T follicular helper cell (primary cell): ENCODE results near the gene MTHFD1L.

ENCODE experiments used
- DNase-seq: peaks from one replicate; pipeline ENCODE4 v3.0.0-alpha.2; 2020; ENCODE audit warnings: low read depth

MTHFD1L gene

DNA sequence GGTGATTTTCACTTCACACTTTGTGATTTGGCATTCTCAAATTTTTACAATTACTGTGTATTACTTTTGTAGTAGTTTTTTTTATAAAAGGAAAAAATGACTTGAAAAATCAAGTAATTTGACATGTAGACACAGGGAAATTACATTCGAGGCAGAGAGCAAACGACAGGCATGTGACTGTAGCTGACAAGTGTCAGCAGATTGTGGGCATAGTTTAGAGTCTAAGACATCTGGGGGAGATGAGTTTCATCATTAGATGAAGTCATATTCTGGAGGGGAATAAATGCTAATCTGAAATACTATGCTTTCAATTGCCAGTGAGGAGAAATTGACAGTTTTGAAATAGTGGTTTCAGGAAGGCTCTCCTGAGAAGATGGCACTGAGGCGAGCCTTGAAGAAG lies 126.0 kb downstream of the MTHFD1L start:
- no peak for DNase-seq

DNA sequence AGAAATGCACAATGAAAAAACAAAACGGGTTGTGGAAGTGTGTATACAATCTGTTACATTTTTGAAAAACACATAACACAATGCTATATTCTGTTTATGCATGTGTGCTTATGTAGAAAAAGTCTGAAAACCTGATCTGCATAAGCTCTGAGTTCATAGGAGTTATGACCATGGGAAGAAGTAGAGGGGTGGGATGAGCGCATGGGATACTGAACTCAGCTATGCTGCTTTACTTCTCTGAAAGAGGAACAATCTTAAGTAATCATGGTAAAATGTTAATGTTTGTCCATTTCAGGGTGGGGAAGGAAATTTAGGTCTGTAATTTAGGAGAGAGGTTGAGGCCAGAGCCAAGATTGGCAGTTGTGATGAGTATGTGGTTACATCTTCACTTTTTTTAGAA lies 126.8 kb downstream of the MTHFD1L start:
- DNase-seq, result no peak

DNA sequence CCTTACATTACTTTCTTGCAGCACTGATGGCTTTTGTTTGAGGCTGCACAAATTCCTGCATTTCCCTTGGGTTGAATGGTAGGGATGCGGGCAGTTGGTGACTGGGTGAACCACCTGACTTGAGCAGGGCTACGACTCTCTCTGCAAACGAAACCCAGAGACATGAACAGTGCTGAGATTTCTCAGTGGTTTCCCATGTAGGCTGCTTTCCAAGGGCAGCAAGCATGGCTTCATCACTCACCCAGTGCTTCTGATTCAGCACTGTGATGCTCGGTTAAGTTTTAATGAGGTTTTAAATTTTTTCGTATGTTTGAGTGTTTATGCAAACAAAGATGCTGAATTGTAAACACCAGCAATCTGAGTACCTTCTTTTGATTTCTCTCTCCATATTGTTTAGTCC lies 127.2 kb downstream of the MTHFD1L start:
- no peak for DNase-seq

DNA sequence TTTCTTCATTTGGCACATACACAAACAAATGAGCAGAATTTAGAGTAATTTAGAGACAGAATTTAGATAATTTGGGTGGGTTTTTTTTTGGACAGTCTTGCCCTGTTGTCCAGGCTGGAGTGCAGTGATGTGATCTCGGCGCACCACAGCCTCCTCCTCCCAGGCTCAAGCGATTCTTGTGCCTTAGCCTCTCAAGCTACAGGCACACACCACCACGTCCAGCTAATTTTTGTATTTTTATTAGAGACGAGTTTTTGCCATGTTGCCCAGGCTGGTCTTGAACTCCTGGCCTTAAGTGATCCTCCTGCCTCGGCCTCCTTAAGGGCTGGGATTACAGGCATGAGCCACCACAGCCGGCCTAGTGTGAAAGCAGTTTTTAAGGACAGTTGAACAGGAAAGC lies 127.8 kb downstream of the MTHFD1L start:
- no peak for DNase-seq

DNA sequence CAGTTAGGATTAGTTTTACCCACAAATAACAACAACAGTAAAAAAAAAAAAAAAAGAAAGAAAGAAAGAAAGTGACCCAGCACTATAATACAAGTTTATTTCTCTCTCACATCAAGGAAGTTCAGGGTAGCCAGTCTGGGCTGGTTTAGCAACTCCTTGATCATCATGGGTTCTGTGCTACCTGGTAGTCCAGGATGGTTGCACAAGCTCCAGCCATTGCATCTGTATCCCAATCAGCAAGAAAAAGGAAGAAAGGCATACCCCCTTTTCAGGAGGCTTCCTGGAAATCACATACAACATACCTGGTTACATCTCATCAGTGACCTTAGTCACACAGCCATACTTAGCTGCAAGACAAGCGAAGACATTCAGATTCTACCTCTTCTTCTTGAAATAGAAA lies 128.5 kb downstream of the MTHFD1L start:
- no peak for DNase-seq

DNA sequence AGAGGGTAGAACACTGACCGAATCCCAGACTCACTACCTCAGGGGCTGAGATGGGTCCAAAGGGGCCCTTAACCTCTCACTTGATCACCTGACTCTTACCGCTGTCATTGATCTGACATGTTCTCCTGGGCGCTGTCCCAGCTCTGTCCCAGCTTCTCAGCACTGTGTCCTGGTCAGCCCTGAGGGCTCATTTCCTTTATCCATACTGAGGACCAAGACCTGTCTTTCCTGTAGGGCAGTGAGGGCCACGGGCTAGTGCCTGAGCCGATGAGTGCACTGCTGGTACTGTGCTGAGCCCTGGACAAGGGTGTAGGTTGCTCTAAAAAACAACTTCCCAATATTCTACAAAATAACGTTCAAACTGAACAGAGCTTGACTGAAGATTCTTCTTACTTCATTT lies 131.5 kb downstream of the MTHFD1L start:
- no peak for DNase-seq

DNA sequence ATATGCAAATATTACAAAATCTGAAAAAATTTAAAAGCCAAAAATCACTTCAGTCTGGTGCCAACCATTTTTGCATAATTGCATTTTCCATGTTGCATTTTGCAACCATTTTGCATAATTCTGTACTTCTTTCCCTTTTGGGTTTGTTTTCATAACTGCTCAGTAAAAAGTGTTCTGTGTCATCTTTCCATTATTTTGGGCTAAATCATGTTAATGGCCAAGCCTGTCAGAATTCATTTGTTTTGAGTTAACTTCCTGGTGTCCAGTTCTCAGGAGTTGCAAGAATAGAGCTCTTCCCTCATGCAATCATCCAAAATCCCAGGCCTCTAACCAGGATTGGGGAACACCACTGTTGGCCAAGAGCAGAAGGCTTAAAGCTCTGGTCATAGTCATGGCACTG lies 133.6 kb downstream of the MTHFD1L start:
- no peak for DNase-seq

DNA sequence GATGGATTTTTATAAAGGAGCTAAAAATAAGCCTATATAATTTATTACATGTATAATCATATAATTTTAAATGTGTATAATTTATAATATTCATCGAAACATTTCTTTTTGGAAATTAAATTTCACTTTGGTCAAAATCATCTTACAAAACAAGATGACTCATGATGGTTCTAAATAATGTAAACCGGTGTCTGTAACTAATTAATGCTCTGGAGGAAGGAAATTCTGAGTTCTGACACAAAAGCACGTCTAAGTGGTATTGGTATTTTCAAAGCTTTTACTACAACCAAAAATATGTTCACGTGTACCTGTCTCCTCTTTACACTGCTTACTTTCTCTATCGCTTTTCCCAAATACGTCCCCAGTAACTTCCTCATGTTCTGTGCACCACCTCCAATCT lies 134.1 kb downstream of the MTHFD1L start:
- no peak for DNase-seq

DNA sequence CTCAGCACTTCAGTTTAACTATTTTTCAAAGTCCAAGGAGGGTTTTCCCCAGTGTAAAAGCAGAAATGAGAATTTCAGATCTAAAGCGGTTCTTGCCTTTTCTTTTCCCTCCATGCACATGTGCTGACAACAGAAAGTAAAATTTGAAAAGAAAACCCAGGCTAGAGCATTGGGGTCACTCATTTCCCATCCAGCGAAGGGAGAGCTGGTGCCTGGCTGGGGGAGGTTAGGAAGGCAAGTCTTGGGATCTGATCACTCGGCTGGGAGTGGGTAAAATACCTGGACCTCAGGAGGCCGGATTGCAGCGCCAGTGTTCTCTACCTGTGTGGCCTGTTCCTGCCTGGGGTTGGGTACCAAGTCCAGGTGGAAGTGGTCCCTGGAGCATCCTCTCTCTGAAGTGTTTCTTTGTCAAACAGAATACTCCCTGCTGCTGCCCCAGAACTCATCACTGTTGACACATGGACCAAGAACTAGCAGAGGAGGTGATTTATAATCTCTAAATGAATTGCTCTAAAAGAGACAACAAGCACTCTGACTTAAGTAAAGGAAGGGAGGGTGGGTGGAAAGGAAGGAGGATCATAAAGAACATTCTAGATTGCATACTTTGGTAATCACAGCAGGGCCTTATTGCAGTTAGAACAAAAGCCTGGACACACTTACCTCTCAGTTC lies 136.0 kb downstream of the MTHFD1L start:
- no peak for DNase-seq

DNA sequence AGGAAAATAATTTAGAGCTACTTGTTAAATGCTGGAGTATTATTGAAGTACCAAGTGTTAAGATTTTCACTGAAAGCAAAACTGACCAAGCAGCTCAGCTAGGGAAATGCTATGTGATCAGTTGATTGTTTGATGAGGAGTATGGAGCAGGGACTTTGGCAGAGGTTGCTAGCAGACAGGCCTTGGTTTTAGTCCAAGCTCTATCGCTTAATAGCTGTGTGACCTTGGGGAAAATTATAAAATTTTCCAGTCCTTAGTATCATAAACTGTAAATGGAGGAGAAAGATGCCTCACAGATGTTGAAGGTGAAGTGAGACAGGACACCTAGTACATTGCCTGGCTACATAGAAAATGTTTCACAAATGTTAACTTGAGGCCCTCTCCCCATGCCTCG lies 136.6 kb downstream of the MTHFD1L start:
- DNase-seq, result no peak

DNA sequence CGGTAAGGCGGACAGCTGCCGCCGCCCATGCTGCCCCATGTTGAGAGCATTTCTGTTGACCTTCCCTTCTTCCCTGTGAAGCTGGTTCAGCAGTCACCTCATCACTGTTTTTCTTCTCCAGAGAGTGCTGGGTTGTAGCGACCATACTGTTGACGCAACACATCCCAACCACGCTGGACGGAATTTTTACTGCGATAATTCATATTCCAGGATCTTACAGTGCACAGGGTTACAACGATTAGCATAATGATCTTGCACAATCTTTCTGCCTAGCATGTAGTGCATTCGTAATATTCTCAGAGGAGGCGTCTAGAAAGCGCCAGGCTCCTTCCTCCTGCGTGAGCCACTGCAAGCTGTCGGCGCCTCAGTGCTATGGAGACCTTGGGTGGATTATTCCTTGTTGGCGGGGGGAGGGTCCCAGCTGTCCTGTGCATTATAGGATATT lies 137.0 kb downstream of the MTHFD1L start:
- no peak for DNase-seq

DNA sequence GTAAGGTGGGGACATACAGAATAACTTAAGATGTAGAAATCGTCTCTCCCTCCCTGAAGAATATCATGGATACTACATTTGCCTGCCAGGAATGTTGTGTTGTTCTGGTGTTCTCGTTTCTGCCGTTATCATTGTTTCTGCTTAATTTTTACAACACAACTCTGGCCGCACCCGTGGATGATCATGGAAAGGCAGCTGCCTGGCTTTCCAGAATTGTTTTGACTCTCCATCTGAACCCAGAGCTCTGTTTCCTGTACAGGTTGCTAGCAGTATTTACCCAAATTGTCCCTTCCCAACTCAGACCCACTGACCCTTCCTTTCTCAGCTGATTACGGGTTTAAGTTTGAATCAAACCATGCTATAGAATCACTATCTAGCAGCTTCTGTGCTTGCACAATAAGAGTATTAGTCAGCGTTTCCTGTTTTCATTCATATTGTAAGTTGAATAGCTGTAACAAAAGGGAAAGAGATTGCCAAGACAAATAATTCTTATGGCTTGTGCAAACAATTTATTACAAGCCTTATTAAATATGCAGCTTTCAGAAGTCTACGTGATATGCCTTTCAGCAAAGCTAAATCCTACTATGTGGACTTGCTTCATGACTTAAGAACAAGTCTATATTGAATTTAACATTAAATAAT lies 139.0 kb downstream of the MTHFD1L start:
- no peak for DNase-seq

DNA sequence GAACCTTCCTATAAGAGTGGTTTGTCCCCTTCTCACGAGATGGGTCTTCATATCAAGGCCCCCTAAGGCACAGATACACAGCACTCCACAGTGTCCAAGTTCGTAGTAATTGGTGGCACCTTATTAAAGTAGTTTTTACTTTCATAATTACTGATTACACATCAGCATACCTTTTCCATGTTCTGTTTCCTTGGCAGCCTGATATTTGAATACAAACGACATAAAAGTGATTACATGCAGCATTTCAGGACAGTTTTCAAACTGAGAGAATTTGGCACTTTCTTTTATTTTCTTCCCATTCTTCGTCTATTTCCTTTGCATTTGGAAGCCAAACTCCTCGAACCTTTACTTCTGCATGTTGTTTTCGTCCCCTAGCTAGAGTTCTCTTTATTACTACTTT lies 139.7 kb downstream of the MTHFD1L start:
- no peak for DNase-seq

DNA sequence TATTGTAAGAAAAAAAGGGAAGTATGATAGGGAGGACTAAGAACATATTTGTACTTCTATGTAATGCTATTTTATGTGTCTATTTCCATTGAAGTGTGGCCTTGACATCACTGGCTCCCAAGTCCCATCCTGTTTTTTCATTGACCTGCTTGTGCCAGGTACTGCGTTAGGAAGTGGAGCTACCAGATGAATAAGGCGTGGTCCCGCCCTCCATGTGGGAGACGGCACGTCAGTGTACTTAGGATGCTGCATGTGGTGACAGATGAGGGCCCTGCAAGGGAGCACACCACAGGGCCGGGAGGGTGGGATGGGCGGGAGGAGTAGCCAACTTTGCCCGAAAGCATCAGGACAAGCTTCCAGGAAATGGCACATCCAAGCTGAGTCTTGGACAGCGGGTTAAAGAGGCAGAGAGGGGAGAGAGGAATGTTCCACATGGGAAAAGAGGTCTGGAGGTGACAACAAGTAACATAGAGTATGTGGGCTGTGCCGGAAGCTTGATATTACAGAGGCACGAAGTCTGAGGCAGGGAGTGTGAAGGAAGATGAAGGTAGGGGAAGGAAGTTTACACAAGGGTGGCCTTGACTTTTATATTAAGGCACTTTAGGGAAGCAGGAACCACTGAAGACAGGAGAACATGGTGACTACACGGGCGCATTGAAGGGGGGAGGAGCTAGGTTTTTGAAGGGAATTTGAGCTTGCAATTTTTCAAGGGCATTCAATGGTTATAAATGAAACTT lies 140.6 kb downstream of the MTHFD1L start:
- no peak for DNase-seq

DNA sequence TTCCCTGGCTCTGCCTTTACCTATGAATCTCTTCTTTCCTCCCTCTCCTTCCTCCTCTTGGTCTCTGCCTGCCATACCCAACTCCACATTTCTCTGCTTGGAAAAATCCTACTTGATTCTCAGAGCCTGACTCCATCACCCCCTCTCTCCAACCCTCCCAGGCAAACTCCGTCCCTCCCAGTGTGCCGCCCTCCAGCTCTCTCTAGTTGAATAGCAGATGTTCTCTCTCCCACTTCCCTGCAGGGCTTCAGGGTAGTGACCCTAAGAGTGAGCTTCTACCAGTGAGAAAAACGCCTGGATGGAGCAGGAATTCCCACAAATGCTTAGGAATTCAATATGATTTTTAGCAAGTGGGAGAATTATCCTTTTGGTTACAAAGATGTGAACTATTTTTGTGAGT lies 141.6 kb downstream of the MTHFD1L start:
- DNase-seq, result no peak

DNA sequence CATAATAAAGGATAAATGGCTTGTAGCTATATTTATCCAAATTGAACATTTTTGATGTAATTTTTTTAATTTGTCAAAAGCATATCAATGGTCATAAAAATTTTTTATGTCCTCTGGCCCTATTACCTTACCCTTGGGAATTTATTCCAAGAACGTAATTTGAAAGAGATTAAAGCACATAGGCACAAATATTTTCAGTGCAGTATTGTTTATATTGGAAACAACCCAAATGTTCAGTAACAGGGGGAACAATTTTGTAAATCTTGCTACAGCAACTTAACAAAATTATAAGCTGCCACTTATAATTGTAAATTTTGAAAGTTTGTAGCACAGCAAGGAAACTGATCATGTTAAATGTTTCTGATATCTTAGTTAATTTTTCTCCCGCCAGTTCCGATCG lies 142.4 kb downstream of the MTHFD1L start:
- DNase-seq, result no peak

DNA sequence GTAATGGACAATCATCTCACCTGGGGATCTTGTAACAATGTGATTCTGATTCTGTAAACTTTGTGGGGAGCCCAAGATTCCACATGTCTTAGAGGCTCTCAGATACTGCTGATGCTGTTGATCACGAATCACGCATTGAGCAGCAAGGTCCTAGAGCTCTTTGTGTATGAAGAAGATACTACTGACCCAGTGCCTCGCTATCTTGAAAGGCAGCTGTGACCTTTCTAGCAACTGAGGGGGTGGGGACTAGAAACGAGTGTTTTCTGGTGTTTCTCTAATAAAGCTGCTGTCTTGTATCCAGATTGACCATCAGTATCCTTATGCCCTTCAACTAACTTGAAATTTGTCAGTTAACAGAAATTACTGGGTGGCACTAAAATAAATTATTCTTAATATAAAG lies 142.9 kb downstream of the MTHFD1L start:
- no peak for DNase-seq

DNA sequence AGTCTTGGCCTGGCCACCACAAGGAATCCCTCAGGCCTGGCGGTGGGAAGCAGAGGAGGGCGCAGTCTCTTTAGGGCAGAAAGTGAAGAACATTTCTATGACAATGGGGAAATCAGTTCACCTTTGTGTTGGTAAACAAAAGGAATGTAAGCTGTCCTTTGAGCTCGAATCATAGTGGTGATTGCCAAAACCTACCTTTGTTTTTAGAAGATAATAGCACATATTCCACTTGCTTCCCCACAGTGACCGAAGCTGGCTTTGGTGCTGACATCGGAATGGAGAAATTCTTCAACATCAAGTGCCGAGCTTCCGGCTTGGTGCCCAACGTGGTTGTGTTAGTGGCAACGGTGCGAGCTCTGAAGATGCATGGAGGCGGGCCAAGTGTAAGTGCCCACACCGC lies 144.1 kb downstream of the MTHFD1L start:
- no peak for DNase-seq

DNA sequence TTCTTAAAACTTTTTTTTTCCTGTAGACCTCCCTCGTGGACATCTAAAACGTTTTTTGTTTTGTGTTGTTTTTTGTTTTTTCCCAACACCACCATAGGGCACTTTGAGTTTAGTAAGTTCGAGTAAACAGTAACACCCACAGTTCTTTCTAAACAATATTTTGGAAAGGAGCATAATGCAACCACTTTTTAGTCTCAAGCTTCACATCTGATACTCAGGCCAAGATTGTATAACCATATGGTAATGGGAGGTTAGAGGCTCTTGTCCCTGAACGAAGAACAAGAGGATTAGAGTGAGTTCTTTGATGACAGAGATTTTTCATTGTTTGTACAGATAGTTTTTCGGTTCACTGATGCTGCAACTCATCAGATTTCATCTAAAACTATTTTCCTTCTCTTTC lies 144.6 kb downstream of the MTHFD1L start:
- no peak for DNase-seq

DNA sequence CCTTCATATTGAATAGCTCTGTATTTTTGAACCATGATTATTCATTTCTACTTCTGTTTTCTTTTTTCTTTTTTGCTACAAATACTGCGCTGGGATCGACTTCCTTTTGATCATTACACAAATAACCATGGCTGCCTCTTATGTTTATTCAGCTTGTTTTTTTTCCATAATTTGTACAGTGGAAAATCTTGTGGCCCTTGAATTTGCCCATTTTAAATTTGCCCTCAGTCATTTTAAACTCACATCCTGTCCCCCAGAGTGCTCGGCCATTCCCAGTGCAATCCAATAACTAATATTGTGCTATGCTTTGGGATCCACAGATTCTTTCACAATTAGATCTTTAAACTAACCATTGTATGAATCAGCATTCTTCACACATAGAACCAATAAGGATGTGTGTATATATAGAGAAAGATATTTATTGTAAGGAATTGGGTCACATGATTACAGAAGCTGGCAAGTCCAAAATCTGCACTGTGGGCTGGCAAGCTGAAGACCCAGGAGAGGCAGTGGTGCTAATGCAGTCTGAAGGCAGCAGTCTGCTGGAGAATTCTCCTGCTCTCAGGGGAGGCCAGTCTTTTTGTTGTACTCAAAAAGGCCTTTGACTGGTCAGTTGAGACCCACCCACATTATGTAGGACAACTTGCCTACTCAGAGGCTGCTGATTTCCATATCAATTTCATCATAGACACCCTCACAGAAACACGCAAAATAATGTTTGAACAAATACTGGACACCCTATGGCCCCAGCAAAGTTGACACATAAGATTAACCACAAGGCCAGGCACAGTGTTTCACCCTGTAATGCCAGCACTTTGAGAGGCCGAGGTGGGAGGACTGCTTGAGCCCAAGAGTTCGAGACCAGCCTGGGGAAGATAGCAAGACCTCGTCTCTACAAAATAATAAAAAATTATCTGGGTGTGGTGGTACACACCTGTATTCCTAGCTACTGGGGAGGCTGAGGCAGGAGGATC lies 147.1 kb downstream of the MTHFD1L start:
- no peak for DNase-seq

DNA sequence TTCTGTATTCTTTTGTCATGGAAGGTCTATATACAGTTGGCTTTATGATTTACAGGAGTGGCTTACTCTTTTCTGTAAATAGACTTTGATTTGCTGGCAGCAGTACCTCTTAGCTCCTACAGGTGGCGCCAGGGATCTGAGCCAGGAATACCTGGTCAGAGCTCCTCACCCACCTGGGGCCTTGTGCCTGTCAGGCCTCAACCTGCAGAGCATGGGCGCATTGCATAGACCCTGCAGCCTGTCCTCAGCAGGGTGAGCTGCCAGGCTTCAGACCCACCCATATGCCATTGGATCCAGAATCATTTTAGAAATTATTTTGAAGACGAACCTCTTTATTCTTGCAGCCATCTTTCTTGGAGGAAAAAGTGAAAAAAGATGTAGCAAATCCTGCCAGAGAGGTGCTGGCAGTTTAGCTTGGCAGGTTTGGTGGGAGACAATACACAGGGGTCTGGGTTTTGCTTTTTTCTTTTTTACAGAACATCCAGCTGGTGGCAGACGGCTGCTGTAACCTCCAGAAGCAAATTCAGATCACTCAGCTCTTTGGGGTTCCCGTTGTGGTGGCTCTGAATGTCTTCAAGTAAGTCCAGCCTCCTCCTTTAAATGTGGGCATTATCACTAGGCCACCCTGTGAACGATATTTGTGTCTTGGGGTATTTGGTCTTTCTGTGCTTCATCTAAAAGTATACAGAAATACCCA lies 149.1 kb downstream of the MTHFD1L start:
- peak; percentile 45 for DNase-seq
